Activated CD8-positive, alpha-beta memory T cell treated with anti-CD3 and anti-CD28 coated beads, Interleukin-2, amount 50 U/mL, for 1 hour (primary cell): ENCODE measurements around the gene ROBO1.

Experiments
- DNase-seq: peaks from one replicate; pipeline ENCODE4 v3.0.0-alpha.2; 2020; ENCODE audit errors: extremely low read depth

The ROBO1 gene

GRCh38 chr3:79067734-79068133 lies 700.1 kb downstream of the ROBO1 start:
- DNase-seq, result no peak

GRCh38 chr3:79066481-79066880 lies 701.3 kb downstream of the ROBO1 start:
- DNase-seq, result no peak

GRCh38 chr3:79063624-79064023 lies 704.2 kb downstream of the ROBO1 start:
- DNase-seq, result no peak

GRCh38 chr3:79057756-79058155 lies 710.0 kb downstream of the ROBO1 start:
- DNase-seq, result no peak

GRCh38 chr3:79056498-79056897 lies 711.3 kb downstream of the ROBO1 start:
- no peak for DNase-seq

- no peak for DNase-seq
Measured at GRCh38 chr3:79052054-79052681, 715.6 kb downstream of the ROBO1 start.

- no peak for DNase-seq
Measured at GRCh38 chr3:79047581-79047980, 720.2 kb downstream of the ROBO1 start.

GRCh38 chr3:79041621-79042020 lies 726.2 kb downstream of the ROBO1 start:
- DNase-seq, result no peak

GRCh38 chr3:79040701-79041100 lies 727.1 kb downstream of the ROBO1 start:
- no peak for DNase-seq

GRCh38 chr3:79040091-79040490 lies 727.7 kb downstream of the ROBO1 start:
- DNase-seq, result no peak

GRCh38 chr3:79039192-79039591 lies 728.6 kb downstream of the ROBO1 start:
- DNase-seq, result no peak

GRCh38 chr3:79038636-79039035 lies 729.2 kb downstream of the ROBO1 start:
- DNase-seq, result no peak

GRCh38 chr3:79038057-79038456 lies 729.7 kb downstream of the ROBO1 start:
- DNase-seq, result no peak

- DNase-seq, result no peak
Measured at GRCh38 chr3:79032686-79033318, 735.0 kb downstream of the ROBO1 start.

GRCh38 chr3:79030157-79030556 lies 737.6 kb downstream of the ROBO1 start:
- no peak for DNase-seq

GRCh38 chr3:79028916-79029315 lies 738.9 kb downstream of the ROBO1 start:
- DNase-seq, result no peak

GRCh38 chr3:79027593-79027992 lies 740.2 kb downstream of the ROBO1 start:
- DNase-seq, result no peak

- DNase-seq, result no peak
Measured at GRCh38 chr3:79019924-79020173, 747.9 kb downstream of the ROBO1 start.

- DNase-seq, result no peak
Measured at GRCh38 chr3:79019137-79019923, 748.5 kb downstream of the ROBO1 start.

- DNase-seq, result no peak
Measured at GRCh38 chr3:79018671-79019136, 749.1 kb downstream of the ROBO1 start.

- DNase-seq, result no peak
Measured at GRCh38 chr3:79018265-79018664, 749.5 kb downstream of the ROBO1 start.

- no peak for DNase-seq
Measured at GRCh38 chr3:79016587-79017376, 751.0 kb downstream of the ROBO1 start.
